OCI-LY3 (cell line): ENCODE results near the gene CLSTN2.

ENCODE experiments used
- H2AFZ ChIP-seq: fragments of 200-600, 300-600 bp; shearing (Covaris generic); 2 replicates; pipeline ENCODE4 v1.6.0; 2014; ENCODE audit warnings: antibody characterized with exemption, low read depth, low read length
- H3K27ac ChIP-seq: fragments of 200-600, 300-600 bp; sonication (generic); 2 replicates; pipeline ENCODE4 v1.5.1; 2014; ENCODE audit warnings: mild to moderate bottlenecking, low read length, moderate library complexity, mixed read lengths
- H3K27me3 ChIP-seq: fragments of 200-600, 300-600 bp; sonication (generic); 2 replicates; pipeline ENCODE4 v1.6.1; 2014; ENCODE audit warnings: low read depth, low read length, mixed read lengths
- H3K36me3 ChIP-seq: fragments of 200-600, 300-600 bp; sonication (generic); replicated peaks from 2 replicates; pipeline ENCODE3; 2014; ENCODE audit warnings: low read depth, low read length, mixed read lengths
- H3K4me1 ChIP-seq: fragments of 300-600, 200-600 bp; sonication (generic); 2 replicates; pipeline ENCODE4 v1.6.1; 2014; ENCODE audit warnings: low read length, mixed read lengths
- H3K4me2 ChIP-seq: fragments of 200-600, 300-600 bp; sonication (generic); 2 replicates; pipeline ENCODE4 v1.6.1; 2014; ENCODE audit warnings: low read length, mixed read lengths
- H3K4me3 ChIP-seq: fragments of 300-600, 200-600 bp; sonication (generic); 2 replicates; pipeline ENCODE4 v1.5.1; 2014; ENCODE audit warnings: antibody characterized with exemption, mild to moderate bottlenecking, low read length, moderate library complexity
- H3K79me2 ChIP-seq: fragments of 300-600, 200-600 bp; shearing (Covaris generic); 2 replicates; pipeline ENCODE4 v1.6.1; 2014; ENCODE audit warnings: mild to moderate bottlenecking, low read length, mixed read lengths
- H3K9ac ChIP-seq: fragments of 300-600, 200-600 bp; shearing (Covaris generic); 2 replicates; pipeline ENCODE4 v1.6.0; 2014; ENCODE audit warnings: mild to moderate bottlenecking, low read length, moderate library complexity
- H3K9me3 ChIP-seq: fragments of 200-600, 300-600 bp; shearing (Covaris generic); 2 replicates; pipeline ENCODE4 v1.6.1; 2014; ENCODE audit warnings: low read length, mixed read lengths; ENCODE audit not compliant: insufficient read depth
- H4K20me1 ChIP-seq: fragments of 200-600, 300-600 bp; sonication (generic); 2 replicates; pipeline ENCODE4 v1.6.1; 2016; ENCODE audit warnings: low read length, mixed read lengths; ENCODE audit not compliant: insufficient read depth
- EZH2phosphoT487 ChIP-seq: fragments of 200-600 bp; shearing (Covaris generic); IDR thresholded peaks from 2 replicates; pipeline ENCODE4 v1.6.1; 2018; ENCODE audit warnings: antibody characterized with exemption, mixed run types, low read depth
- TF ChIP-seq, protein P1 (sequence below): fragments of 200-600, 300-600 bp; sonication (generic); IDR thresholded peaks from 2 replicates; pipeline ENCODE4 v1.5.1; 2014; ENCODE audit warnings: antibody characterized with exemption, low read length, low read depth

CLSTN2 gene

DNA sequence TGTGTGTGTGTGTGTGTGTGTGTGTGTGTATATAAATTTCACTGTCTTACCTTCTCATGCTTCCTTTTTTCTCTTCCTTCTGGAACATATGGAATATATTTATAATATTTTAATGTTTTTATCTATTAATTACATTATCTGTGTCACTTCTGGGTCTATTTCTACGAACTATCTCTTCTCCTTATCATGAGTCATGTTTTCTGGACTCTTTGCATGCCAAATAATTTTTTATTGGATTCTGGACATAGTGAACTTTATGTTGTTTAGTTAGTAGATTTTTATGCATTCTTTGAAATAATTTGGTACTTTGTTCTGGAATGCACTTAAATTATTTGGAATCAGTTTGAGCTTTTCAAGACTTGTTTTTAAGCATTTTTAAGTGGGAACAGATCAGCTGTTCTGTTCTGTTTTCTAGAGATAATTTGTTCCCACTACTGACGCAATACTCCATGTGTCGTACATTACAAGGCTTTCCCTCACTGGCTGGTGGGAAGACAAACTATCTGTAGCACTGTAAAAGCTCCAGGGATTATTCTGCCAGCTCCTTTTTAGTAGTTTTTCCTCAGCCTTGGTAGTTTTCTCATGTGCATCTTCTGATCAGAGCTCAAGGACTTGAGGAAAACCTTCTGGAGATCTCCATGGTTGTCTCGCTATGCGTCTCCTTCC, 302.0 kb downstream of the CLSTN2 start:
- Histone ChIP-seq H3K4me3 (no peak overlapping the region), H2AFZ (no peak overlapping the region), H3K36me3 (no peaks in the 10 kb centered on the region), H3K9me3 (no peaks in the 10 kb centered on the region), H3K4me2 (no peak overlapping the region), H3K4me1 (peaks cover 10% of the 10 kb centered on the region), H3K27ac (no peak overlapping the region), H4K20me1 (no peaks in the 10 kb centered on the region), H3K27me3 (peaks cover 4% of the 10 kb centered on the region; the same call in 1 of the 2 replicates), H3K9ac (no peak overlapping the region), H3K79me2 (no peaks in the 10 kb centered on the region)
- TF ChIP-seq, protein P1, sequence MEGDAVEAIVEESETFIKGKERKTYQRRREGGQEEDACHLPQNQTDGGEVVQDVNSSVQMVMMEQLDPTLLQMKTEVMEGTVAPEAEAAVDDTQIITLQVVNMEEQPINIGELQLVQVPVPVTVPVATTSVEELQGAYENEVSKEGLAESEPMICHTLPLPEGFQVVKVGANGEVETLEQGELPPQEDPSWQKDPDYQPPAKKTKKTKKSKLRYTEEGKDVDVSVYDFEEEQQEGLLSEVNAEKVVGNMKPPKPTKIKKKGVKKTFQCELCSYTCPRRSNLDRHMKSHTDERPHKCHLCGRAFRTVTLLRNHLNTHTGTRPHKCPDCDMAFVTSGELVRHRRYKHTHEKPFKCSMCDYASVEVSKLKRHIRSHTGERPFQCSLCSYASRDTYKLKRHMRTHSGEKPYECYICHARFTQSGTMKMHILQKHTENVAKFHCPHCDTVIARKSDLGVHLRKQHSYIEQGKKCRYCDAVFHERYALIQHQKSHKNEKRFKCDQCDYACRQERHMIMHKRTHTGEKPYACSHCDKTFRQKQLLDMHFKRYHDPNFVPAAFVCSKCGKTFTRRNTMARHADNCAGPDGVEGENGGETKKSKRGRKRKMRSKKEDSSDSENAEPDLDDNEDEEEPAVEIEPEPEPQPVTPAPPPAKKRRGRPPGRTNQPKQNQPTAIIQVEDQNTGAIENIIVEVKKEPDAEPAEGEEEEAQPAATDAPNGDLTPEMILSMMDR, result no peak
- no peak for TF ChIP-seq EZH2phosphoT487

DNA sequence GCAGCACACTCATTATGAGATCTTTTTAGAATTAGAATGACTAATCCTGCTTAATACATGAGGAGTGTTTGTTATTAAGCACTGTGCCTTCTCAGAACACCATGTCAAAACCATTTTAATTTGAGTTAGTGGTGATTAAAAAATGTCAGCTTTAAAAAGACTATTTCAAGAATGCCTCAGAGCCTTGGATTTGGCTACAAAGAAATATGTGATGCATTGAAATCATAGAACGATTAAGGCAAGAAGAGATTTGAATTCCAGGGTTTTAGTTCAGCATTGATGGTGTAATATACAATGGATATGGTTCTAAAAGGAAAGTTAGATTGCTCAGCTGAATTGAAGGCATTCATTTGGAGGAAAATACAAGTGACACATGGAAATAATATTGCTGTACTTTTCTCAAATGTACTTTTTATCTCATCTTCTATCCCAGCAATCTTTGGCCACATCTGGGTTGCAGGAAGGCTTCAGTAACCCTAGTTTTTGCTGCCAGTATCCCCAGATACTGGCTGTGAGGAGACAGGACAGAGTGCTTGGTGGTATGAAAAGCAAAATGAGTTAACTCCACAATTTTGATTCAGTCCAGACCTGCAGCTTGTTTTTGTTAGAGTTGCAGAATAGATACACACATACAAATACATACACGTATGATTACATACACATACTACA, 303.8 kb downstream of the CLSTN2 start:
- TF ChIP-seq EZH2phosphoT487, result no peak
- TF ChIP-seq, protein P1, result no peak
- Histone ChIP-seq H3K4me2 (no peak overlapping the region), H3K4me1 (peaks cover 10% of the 10 kb centered on the region), H3K9me3 (no peaks in the 10 kb centered on the region), H3K79me2 (no peaks in the 10 kb centered on the region), H3K4me3 (no peak overlapping the region), H2AFZ (no peak overlapping the region), H3K27me3 (no peaks in the 10 kb centered on the region; the same call in 1 of the 2 replicates), H3K27ac (no peak overlapping the region), H4K20me1 (no peaks in the 10 kb centered on the region), H3K9ac (no peak overlapping the region), H3K36me3 (no peaks in the 10 kb centered on the region)

DNA sequence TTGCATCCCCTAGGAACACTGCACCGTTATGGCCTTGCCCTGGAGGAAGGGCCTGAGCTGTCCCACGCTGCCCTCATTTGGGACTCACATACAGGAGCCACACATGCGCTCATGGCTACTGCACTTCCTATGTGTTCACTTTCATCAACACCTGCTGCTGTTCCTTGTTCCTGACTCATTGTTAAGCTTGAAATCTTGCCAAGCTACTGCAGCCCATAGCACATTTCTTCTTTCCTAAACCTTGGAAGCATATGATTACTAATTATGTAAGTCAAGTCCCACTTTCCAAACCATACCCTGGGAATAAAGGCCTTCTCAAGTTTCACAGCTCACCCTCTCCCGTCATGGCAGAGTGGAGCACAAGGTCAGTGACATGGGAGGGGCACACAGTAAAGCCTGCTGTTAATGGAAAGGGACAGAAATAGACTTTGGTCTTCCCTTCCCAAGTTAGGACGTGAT, 307.9 kb downstream of the CLSTN2 start:
- Histone ChIP-seq H3K9ac (no peak overlapping the region), H3K4me3 (no peak overlapping the region), H3K79me2 (no peaks in the 10 kb centered on the region), H3K4me1 (peaks cover 10% of the 10 kb centered on the region), H4K20me1 (no peaks in the 10 kb centered on the region), H2AFZ (no peak overlapping the region), H3K4me2 (no peak overlapping the region), H3K9me3 (no peaks in the 10 kb centered on the region), H3K36me3 (no peaks in the 10 kb centered on the region), H3K27me3 (no peaks in the 10 kb centered on the region), H3K27ac (no peak overlapping the region)
- TF ChIP-seq, protein P1, result no peak
- no peak for TF ChIP-seq EZH2phosphoT487

DNA sequence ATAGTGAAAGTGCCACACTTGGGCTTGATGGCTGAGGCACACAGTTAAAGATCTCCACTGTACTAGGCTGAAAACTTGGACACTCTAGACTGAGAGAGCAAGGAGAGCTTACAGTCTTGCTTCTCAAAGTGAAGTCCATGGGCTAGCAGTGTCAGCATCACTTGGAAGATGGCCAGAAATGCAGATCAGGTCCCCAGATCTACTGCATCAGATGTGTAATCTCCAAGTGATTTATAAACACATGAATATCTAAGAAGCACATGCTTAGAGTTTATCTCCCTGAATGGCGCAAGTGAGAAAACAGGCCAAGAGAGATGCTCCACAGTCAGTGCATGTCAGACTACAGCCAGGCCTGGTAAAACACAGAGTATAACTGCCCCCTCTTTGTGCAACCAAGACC, 308.6 kb downstream of the CLSTN2 start:
- no peaks in the 10 kb centered on the region for H3K79me2 ChIP-seq
- TF ChIP-seq, protein P1, result no peak
- no peak for TF ChIP-seq EZH2phosphoT487
- H3K27me3 ChIP-seq, result no peaks in the 10 kb centered on the region
- no peaks in the 10 kb centered on the region for H4K20me1 ChIP-seq
- peaks cover 3% of the 10 kb centered on the region for H3K4me1 ChIP-seq
- H3K36me3 ChIP-seq, result no peaks in the 10 kb centered on the region
- H3K4me3 ChIP-seq, result no peak overlapping the region
- H3K4me2 ChIP-seq, result no peak overlapping the region
- no peak overlapping the region for H2AFZ ChIP-seq
- no peaks in the 10 kb centered on the region for H3K9me3 ChIP-seq
- H3K9ac ChIP-seq, result no peak overlapping the region
- H3K27ac ChIP-seq, result no peak overlapping the region
